Stomach (tissue), 4 donors: ENCODE measurements around the gene ATP8B2.

Experiments used
- POLR2AphosphoS5 ChIP-seq, 3 donors: sonication (generic); formaldehyde crosslinking; IDR thresholded peaks; one replicate each; pipeline ENCODE4 v1.6.1; 2016; ENCODE audit warnings: antibody characterized with exemption in 3 of 3
- TF ChIP-seq, protein P1 (sequence below), 7 experiments: fragments of 450-650 bp in 4 of 7; fragments of 200-600 bp in 3 of 7; sonication (generic) in 3 of 7; IDR thresholded peaks; one replicate each; pipeline ENCODE4 v1.5.1; 2016 to 2019; ENCODE audit warnings: antibody characterized with exemption in 7 of 7, control low read depth in 2 of 7, mild to moderate bottlenecking in 1 of 7

DNA sequence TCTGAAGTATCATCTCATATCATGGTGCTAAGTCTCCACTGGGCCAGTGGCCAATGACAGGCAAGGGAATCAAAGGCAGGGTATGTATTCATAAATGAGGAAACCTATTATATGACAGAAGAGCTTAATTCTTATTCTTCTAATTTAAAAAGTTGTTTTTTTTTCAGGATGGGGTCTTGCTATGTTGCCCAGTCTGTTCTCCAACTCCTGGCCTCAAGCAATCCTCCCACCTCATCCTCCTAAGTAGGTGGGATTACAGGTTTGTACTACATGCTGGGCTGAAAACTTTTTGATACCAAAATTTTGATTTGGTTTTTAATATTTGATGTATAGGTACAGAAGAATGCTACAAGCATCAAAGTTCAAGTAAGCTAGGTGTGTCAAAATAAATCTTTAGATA, 35.0 kb downstream of the ATP8B2 start:
- TF ChIP-seq, protein P1, sequence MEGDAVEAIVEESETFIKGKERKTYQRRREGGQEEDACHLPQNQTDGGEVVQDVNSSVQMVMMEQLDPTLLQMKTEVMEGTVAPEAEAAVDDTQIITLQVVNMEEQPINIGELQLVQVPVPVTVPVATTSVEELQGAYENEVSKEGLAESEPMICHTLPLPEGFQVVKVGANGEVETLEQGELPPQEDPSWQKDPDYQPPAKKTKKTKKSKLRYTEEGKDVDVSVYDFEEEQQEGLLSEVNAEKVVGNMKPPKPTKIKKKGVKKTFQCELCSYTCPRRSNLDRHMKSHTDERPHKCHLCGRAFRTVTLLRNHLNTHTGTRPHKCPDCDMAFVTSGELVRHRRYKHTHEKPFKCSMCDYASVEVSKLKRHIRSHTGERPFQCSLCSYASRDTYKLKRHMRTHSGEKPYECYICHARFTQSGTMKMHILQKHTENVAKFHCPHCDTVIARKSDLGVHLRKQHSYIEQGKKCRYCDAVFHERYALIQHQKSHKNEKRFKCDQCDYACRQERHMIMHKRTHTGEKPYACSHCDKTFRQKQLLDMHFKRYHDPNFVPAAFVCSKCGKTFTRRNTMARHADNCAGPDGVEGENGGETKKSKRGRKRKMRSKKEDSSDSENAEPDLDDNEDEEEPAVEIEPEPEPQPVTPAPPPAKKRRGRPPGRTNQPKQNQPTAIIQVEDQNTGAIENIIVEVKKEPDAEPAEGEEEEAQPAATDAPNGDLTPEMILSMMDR (IDR thresholded peaks at IDR 0.05) = no peak
- no peak for TF ChIP-seq POLR2AphosphoS5 (IDR thresholded peaks at IDR 0.05)
